Measurements from ENCODE around the gene LIN37. TPM values are rescaled to one million over a fixed set of nuclear protein-coding genes. Genes with fewer than 3 reads are reported as not detected.

Gene LIN37
- total RNA-seq, 1 experiment from 2014 or later, result 23.5 TPM

- no peaks in the 10 kb centered on the region for H3K9me3 ChIP-seq (ENCODE audit: control insufficient read depth, insufficient read depth, low read depth, low read length)
- H3K4me1 ChIP-seq (ENCODE audit: control insufficient read depth, insufficient read depth, low read length), result peaks cover 18% of the 10 kb centered on the region
- BruUV-seq (replicated peaks), result no TSS peak
- ATAC-seq (no peak; the same call in 1 of the 2 replicates), DNase-seq (ENCODE audit: low read depth, low spot score) (no peak)
- no peak for TF ChIP-seq TCF7L2 (IDR thresholded peaks at IDR 0.05; ENCODE audit: low read depth, low read length)
- no peak; the same call in 1 of the 2 replicates for TF ChIP-seq POLR2AphosphoS5 (IDR thresholded peaks at IDR 0.05; ENCODE audit: low read depth, low read length)
- CTCF ChIA-PET, result no interaction called here
- H3K36me3 ChIP-seq (ENCODE audit: control insufficient read depth, insufficient read depth, low read length), result peaks cover 3% of the 10 kb centered on the region; the same call in 1 of the 2 replicates
- peak overlapping the region; percentile 78; the same call in 1 of the 2 replicates for H3K27ac ChIP-seq (ENCODE audit: low read length)
- intact Hi-C loops (cut with micrococcal nuclease; ENCODE audit: unreplicated experiment), result no loop called here
- H3K4me3 ChIP-seq (ENCODE audit: low read depth in 2 of 2, low read length in 2 of 2), result peak overlapping the region; percentile 67 to 79
- in situ Hi-C loops (cut with HindIII; ENCODE audit: low pct_unique_long_range_greater_than_20kb, low sequenced_read_pairs), result no loop called here
- no peaks in the 10 kb centered on the region for H3K27me3 ChIP-seq (ENCODE audit: control insufficient read depth, insufficient read depth, low read length)
- POLR2A ChIA-PET, result interaction anchor here (1.0 kb wide), 1 partner anchor 8 kb away, joined by 5 read pairs; the partner anchor contains the start of gene LIN37
Measured at GRCh38 chr19:35739275-35740107, 8.9 kb upstream of the LIN37 start.

GRCh38 chr19:35740108-35740422, 8.3 kb upstream of the LIN37 start:
- Histone ChIP-seq H3K4me3 (ENCODE audit: low read depth in 2 of 2, low read length in 2 of 2) (peak overlapping the region; percentile 67 to 79), H3K4me1 (ENCODE audit: control insufficient read depth, insufficient read depth, low read length) (peaks cover 18% of the 10 kb centered on the region), H3K36me3 (ENCODE audit: control insufficient read depth, insufficient read depth, low read length) (peaks cover 3% of the 10 kb centered on the region; the same call in 1 of the 2 replicates), H3K27ac (ENCODE audit: low read length) (peak overlapping the region; percentile 78), H3K9me3 (ENCODE audit: control insufficient read depth, insufficient read depth, low read depth, low read length) (no peaks in the 10 kb centered on the region), H3K27me3 (ENCODE audit: control insufficient read depth, insufficient read depth, low read length) (no peaks in the 10 kb centered on the region)
- TF ChIP-seq CTCF (IDR thresholded peaks at IDR 0.05) (no peak), SIN3A (IDR thresholded peaks at IDR 0.05; ENCODE audit: borderline replicate concordance, insufficient read depth, low read depth, low read length) (no peak), TCF7L2 (IDR thresholded peaks at IDR 0.05; ENCODE audit: low read depth, low read length) (no peak), POLR2AphosphoS5 (IDR thresholded peaks at IDR 0.05; ENCODE audit: low read depth, low read length) (no peak), REST (IDR thresholded peaks at IDR 0.05; ENCODE audit: insufficient read depth in 1 of 2, low read depth in 2 of 2, low read length in 1 of 2) (no peak)
- intact Hi-C loops (cut with micrococcal nuclease; ENCODE audit: unreplicated experiment), result no loop called here
- in situ Hi-C loops (cut with HindIII; ENCODE audit: low pct_unique_long_range_greater_than_20kb, low sequenced_read_pairs), result no loop called here
- ChIA-PET CTCF (interaction anchor here (0.6 to 0.7 kb wide), 2 partner anchors 391 to 616 kb away, joined by 3 read pairs; no protein-coding TSS in a partner anchor), POLR2A (no interaction called here)
- DNase-seq (ENCODE audit: low read depth, low spot score) (no peak), ATAC-seq (peak; percentile 47)
- no TSS peak for BruUV-seq (replicated peaks)

Measured in Panc1 (cell line).